ACC112 (cell line): ENCODE data around the gene STT3B.

Source experiments
- H2AFZ ChIP-seq: fragments of 200-600 bp; sonication (generic); one replicate; pipeline ENCODE4 v1.6.0; 2017; ENCODE audit warnings: antibody characterized with exemption, low read length; ENCODE audit not compliant: unreplicated experiment
- H3K27ac ChIP-seq: fragments of 200-600 bp; sonication (generic); 2 replicates; pipeline ENCODE4 v1.5.1; 2014; ENCODE audit warnings: low read depth, mild to moderate bottlenecking, antibody characterized with exemption, low read length, moderate library complexity
- H3K27me3 ChIP-seq: fragments of 200-600 bp; sonication (generic); 2 replicates; pipeline ENCODE4 v1.6.1; 2014; ENCODE audit warnings: mild to moderate bottlenecking, antibody characterized with exemption, low read length, moderate library complexity, mixed read lengths; ENCODE audit not compliant: insufficient read depth
- H3K36me3 ChIP-seq: fragments of 200-600 bp; sonication (generic); 2 replicates; pipeline ENCODE4 v1.6.1; 2016; ENCODE audit warnings: mild to moderate bottlenecking, antibody characterized with exemption, low read length, moderate library complexity, mixed read lengths; ENCODE audit not compliant: insufficient read depth
- H3K4me1 ChIP-seq: fragments of 200-600 bp; sonication (generic); one replicate; pipeline ENCODE4 v1.6.1; 2016; ENCODE audit warnings: low read length, mixed read lengths; ENCODE audit not compliant: insufficient read depth, unreplicated experiment, control insufficient read depth
- H3K4me3 ChIP-seq: fragments of 200-600 bp; sonication (generic); 2 replicates; pipeline ENCODE4 v1.5.1; 2014; ENCODE audit warnings: mild to moderate bottlenecking, low read depth, low read length
- H3K79me2 ChIP-seq: fragments of 200-600 bp; sonication (generic); one replicate; pipeline ENCODE4 v1.6.0; 2016; ENCODE audit warnings: low read length; ENCODE audit not compliant: control insufficient read depth, unreplicated experiment, insufficient read depth

The STT3B gene

GRCh38 chr3:31571325-31571724, 38.6 kb downstream of the STT3B start:
- Histone ChIP-seq H3K79me2 (peaks cover 85% of the 10 kb centered on the region), H3K36me3 (no peaks in the 10 kb centered on the region), H3K4me1 (no peaks in the 10 kb centered on the region), H2AFZ (no peak overlapping the region), H3K27ac (no peak overlapping the region), H3K27me3 (no peaks in the 10 kb centered on the region), H3K4me3 (no peak overlapping the region)

GRCh38 chr3:31572236-31573004, 39.7 kb downstream of the STT3B start:
- Histone ChIP-seq H3K27ac (no peak overlapping the region), H2AFZ (no peak overlapping the region), H3K36me3 (peaks cover under 1% of the 10 kb centered on the region; the same call in 1 of the 2 replicates), H3K79me2 (peaks cover 75% of the 10 kb centered on the region), H3K27me3 (no peaks in the 10 kb centered on the region), H3K4me3 (no peak overlapping the region), H3K4me1 (no peaks in the 10 kb centered on the region)

GRCh38 chr3:31573036-31573779, 40.5 kb downstream of the STT3B start:
- Histone ChIP-seq H3K79me2 (peaks cover 78% of the 10 kb centered on the region), H3K36me3 (peaks cover 6% of the 10 kb centered on the region; the same call in 1 of the 2 replicates), H3K4me1 (no peaks in the 10 kb centered on the region), H3K27ac (no peak overlapping the region), H2AFZ (no peak overlapping the region), H3K4me3 (no peak overlapping the region), H3K27me3 (no peaks in the 10 kb centered on the region)

- peaks cover 64% of the 10 kb centered on the region for H3K79me2 ChIP-seq
- no peaks in the 10 kb centered on the region for H3K27me3 ChIP-seq
- peaks cover 15% of the 10 kb centered on the region for H3K36me3 ChIP-seq
- H2AFZ ChIP-seq: no peak overlapping the region
- no peak overlapping the region for H3K4me3 ChIP-seq
- H3K4me1 ChIP-seq: no peaks in the 10 kb centered on the region
- H3K27ac ChIP-seq: no peak overlapping the region
Measured at GRCh38 chr3:31575448-31575847, 42.7 kb downstream of the STT3B start.

- Histone ChIP-seq H3K4me1 (no peaks in the 10 kb centered on the region), H2AFZ (no peak overlapping the region), H3K36me3 (peaks cover 17% of the 10 kb centered on the region)
Measured at GRCh38 chr3:31576521-31576920, 43.8 kb downstream of the STT3B start.

GRCh38 chr3:31577232-31577631, 44.5 kb downstream of the STT3B start:
- Histone ChIP-seq H3K27me3 (no peaks in the 10 kb centered on the region), H3K4me3 (no peak overlapping the region), H3K27ac (no peak overlapping the region), H3K36me3 (peaks cover 19% of the 10 kb centered on the region), H3K4me1 (no peaks in the 10 kb centered on the region), H3K79me2 (peaks cover 53% of the 10 kb centered on the region), H2AFZ (no peak overlapping the region)

More at GRCh38 chr3:31576521-31576920, 43.8 kb downstream of the STT3B start:
- H3K79me2 ChIP-seq: peaks cover 55% of the 10 kb centered on the region
- H3K4me3 ChIP-seq: no peak overlapping the region
- H3K27me3 ChIP-seq: no peaks in the 10 kb centered on the region
- no peak overlapping the region for H3K27ac ChIP-seq

- no peaks in the 10 kb centered on the region for H3K4me1 ChIP-seq
- peaks cover 39% of the 10 kb centered on the region for H3K36me3 ChIP-seq
- H3K27me3 ChIP-seq: no peaks in the 10 kb centered on the region
- H2AFZ ChIP-seq: no peak overlapping the region
- H3K79me2 ChIP-seq: peaks cover 46% of the 10 kb centered on the region
- no peak overlapping the region for H3K27ac ChIP-seq
- no peak overlapping the region for H3K4me3 ChIP-seq
Measured at GRCh38 chr3:31579828-31580227, 47.1 kb downstream of the STT3B start.

GRCh38 chr3:31580645-31581044, 47.9 kb downstream of the STT3B start:
- Histone ChIP-seq H3K27ac (no peak overlapping the region), H3K4me1 (no peaks in the 10 kb centered on the region), H3K27me3 (no peaks in the 10 kb centered on the region), H3K79me2 (peaks cover 38% of the 10 kb centered on the region), H3K4me3 (no peak overlapping the region), H3K36me3 (peaks cover 39% of the 10 kb centered on the region), H2AFZ (no peak overlapping the region)

GRCh38 chr3:31581660-31582059, 48.9 kb downstream of the STT3B start:
- no peak overlapping the region for H3K27ac ChIP-seq
- H3K27me3 ChIP-seq: no peaks in the 10 kb centered on the region
- peaks cover 39% of the 10 kb centered on the region for H3K79me2 ChIP-seq
- peaks cover 43% of the 10 kb centered on the region for H3K36me3 ChIP-seq
- no peak overlapping the region for H2AFZ ChIP-seq
- no peak overlapping the region for H3K4me3 ChIP-seq
- H3K4me1 ChIP-seq: no peaks in the 10 kb centered on the region

- peaks cover 48% of the 10 kb centered on the region for H3K79me2 ChIP-seq
- no peaks in the 10 kb centered on the region for H3K27me3 ChIP-seq
- H3K4me3 ChIP-seq: no peak overlapping the region
- no peak overlapping the region for H2AFZ ChIP-seq
- H3K27ac ChIP-seq: no peak overlapping the region
- peaks cover 56% of the 10 kb centered on the region for H3K36me3 ChIP-seq
- H3K4me1 ChIP-seq: no peaks in the 10 kb centered on the region
Measured at GRCh38 chr3:31589228-31589627, 56.5 kb downstream of the STT3B start.

GRCh38 chr3:31590650-31591049, 57.9 kb downstream of the STT3B start:
- Histone ChIP-seq H3K27me3 (no peaks in the 10 kb centered on the region), H3K4me3 (no peak overlapping the region), H3K27ac (no peak overlapping the region), H3K4me1 (no peaks in the 10 kb centered on the region), H3K36me3 (peaks cover 55% of the 10 kb centered on the region), H3K79me2 (peaks cover 60% of the 10 kb centered on the region), H2AFZ (no peak overlapping the region)
